NCI-H2196 (cell line): ENCODE measurements around the gene PTK7.
"Not testable (repeated sequence)": the region's sequence is repeated elsewhere in the genome, so short reads cannot be mapped to it uniquely, and the experiment has no call there.

ENCODE experiments used
- DNase-seq: peaks from one replicate; lab custom pipeline; 2025; ENCODE audit not compliant: unreplicated experiment; lab: John Stamatoyannopoulos, UW

Gene PTK7

DNA sequence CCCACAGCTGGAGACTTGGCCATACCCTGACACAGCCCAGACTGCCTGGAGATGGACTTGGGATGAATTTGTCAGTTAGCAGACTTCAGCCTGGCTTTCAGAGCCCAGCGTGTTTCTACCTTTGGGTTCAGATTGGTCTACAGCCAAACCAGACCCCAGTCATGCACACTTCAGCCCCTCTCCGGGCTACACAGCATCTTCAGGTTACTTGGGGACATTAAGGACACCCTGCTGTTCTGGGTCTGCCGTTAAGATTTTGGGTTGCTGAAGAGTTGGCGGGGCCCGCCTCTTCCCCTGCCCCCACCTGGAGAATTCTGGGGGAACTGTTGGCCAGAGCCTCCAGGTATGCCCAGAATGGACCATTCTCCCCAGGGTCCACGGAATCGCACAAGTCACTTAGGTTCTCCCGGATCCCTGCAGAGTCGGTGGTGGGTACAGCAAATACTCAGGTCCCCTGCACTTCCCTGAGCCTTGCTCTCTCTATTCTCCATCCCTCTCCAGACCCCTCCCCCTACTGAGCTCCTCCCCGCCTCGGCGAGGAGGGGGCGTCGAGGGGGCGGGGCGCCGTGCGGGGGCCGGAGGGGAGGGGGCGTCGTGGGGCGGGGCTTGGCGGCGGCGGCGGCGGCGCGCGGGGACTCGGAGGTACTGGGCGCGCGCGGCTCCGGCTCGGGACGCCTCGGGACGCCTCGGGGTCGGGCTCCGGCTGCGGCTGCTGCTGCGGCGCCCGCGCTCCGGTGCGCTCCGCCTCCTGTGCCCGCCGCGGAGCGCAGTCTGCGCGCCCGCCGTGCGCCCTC is at the start of gene PTK7:
Gene PTK7, plus strand, starts transcription at position 645 of the 794 bp plus-strand sequence. CDS start 175 bp downstream, outside the sequence.
- peak; percentile 78 for DNase-seq

DNA sequence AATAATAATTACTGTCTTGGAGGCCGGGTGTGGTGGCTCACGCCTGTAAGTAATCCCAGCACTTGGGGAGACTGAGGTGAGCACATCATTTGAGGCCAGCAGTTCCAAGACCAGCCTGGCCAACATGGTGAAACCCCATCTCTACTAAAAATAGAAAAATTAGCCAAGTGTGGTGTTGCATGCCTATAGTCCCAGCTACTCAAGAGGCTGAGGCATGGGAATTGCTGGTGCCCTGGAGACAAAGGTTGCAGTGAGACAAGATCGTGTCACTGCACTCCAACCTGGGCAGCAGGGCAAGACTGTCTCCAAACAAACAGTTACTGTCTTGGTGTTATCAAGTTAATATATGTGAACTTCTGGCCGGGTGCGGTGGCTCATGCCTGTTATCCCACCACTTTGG is 49.7 kb upstream of the PTK7 start:
- no peak for DNase-seq

DNA sequence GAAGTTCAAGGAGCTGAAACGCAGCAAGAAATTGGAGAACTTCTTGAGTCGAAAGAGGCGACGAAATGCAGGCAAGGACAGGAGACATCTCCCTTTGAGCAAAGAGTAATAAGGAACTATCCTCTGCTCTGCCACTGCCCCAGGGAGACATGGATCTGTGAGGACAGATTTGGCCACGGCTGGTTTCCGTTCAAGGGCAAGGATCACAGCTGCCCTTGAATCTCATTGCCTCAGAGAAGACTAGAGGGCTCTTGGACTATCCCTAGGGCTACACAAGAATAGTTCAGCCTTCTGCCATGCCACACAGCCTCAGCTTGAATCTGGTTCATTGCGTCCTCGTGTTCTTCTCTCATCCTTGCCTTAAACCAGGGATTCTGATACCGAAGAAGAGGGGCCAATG is 47.0 kb upstream of the PTK7 start:
- no peak for DNase-seq

DNA sequence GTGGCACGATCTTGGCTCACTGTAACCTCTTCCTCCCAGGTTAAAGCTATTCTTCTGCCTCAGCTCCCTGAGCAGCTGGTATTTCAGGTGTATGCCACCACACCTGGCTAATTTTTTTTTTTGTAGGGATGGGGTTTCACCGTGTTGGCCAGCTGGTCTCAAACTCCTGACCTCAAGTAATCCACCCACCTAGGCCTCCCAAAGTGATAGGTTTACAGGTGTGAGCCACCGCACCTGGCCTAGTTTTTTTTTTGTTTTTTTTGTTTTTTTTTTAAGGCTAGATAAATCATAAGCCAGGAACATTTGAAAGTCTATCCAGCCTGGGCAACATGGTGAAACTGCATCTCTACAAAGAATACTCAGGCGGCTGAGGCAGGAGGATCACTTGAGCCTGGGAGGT is 43.8 kb upstream of the PTK7 start:
- DNase-seq = no peak

DNA sequence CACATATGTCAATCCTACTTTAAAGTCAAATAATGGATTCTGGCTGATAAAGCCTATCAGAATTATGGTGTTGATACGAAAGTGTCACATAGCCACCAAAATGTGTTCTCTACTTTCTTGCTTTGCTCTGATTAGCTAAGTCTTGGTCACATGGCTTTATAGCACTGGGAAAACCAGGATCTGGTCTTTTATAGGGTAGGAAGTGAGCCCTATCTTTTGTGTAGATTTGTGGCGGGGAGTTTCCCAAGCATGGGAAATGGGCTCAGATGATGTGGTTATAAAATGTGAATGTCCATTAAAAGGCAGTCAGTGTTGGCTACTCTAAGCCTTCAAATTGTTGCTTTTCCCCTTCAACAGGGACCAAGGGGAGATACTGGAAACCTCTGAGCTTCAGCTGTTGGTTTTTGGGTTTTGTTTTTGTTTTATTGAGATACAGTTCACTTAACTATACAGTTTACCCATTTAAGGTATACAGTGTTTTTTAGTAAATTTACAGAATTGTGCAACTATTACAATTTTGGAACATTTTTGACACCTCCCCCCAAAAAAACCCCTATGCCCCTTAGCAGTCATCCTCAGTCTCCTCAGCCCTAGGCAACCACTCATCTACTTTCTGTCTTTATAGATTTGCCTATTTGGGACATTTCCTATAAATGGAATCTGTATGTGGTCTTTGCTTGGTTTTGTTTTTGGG is 42.5 kb upstream of the PTK7 start:
- DNase-seq = no peak

DNA sequence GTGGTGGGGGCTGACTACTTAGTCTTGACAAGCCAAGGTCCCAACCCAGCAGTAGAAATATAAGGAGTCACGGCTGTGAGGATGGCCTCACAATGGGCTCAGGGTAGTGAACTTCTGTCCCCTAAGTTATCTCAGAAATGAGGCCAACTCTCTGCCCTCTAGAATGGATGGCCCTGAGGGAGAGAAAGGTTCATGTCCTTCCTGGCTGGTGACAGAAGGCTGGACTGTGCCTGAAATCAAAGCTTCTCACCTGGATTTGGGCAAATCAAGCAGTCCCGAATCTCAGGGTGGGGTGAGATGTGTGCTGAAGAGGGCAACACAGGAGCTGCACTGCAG is 42.0 kb upstream of the PTK7 start:
- no peak for DNase-seq

DNA sequence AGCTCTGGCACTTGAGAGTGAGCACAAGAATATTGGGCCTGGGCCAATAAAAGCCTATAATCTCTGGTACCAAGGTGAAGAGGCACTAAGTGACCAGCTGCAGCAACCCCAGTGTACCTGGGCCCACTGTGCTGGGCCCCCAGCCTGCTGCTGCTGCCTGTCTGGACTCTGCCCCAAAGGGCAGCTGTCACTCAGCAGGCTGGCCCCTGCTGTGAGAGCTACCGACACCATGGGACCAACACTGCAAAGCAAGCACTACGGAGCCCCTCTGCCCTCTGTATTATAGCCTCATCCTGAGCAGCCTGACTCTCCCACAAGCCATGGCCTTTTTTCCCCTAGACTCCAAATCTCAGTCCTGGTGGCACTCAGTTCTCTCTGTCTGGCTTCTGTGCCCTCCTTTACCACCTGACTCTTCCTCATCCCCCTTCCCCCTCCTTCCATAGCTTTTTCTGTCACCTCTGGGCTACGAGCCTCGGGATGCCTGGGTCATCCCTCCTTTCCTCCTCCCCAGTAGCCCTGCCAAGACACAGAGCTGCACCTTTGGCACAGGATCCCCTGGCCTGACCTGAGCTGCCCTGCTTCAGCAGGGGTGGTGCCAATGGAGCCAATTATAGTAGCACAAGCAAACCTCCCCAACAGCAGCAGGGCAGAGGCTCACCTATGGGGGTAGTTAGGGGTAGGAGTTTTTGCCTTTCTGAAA is 40.5 kb upstream of the PTK7 start:
- no peak for DNase-seq

DNA sequence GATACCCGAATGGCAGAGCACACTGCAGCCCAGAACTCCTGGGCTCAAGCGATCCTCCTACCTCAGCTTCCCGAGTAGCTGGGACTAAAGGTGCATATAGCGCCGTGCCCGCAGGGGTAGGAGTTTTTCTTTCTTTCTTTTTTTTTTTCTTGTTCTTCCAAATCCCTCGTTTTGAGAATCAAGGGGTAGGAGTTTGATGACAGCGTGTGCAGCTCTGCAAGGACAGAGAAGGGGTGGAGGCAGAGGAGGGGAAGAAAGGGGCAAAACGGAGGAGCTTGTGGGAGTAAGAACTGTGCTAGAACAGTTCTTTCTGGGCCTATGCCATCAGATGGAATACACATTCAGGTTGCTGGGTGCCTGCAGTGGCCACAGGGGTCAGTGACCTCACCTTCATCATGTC is 39.4 kb upstream of the PTK7 start:
- no peak for DNase-seq

DNA sequence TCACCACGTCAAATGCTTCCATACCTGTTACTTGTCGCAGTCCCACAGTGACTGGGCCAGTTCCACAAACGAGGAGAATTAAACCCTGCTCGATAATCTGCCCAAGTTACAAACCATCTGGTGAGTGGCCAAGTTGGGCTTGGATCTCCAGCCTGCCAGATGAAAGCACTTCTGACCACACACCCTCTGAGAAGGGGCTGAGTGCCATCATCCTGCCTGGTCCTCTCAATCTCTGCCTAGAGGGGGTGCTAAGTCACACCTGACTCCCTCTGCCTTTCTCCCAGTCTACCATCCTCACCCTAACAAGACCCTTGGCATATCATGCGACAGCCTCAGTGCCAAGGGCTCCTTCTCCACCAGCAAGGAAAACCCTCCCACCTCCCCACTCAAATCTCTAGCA is 38.9 kb upstream of the PTK7 start:
- no peak for DNase-seq

DNA sequence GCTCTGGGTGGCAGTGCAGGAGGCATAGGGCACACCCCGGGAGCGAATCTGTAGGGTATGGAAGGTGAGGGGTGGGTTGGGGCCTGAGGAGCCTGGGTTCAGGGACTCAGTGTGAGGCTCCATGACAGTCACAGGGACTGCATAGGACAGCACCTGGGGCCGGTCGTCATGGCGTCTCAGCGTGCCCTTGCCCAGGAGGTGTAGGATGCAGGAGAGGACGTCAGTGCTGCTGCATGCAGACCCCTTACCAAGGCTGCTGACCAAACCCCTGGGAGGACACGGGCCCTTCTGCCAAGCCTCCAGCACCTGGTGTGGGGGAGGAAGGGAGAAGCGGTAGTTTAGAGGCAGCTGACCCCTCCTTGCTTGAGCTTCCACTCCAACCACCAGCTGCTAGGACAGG is 38.4 kb upstream of the PTK7 start:
- DNase-seq = no peak

DNA sequence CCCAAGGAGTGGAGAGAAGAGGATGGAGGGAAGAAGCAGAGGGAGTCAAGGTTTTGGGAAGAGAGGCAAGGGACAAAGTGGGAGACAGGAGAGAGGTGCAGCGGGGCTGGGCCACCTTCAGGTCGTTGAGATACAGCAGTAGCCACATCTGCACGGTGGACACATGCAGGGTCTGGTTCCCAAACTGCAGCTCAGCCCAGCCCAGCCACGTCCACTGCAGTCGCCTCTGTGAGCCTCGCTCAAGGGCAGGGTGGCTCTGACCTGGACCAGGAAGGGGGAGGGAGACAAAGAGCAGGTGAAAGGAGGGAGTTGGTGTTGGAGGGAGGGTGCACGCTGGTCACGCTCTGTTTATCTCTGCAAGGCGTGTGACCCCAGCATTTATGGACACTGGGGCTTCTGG is 37.4 kb upstream of the PTK7 start:
- no peak for DNase-seq

DNA sequence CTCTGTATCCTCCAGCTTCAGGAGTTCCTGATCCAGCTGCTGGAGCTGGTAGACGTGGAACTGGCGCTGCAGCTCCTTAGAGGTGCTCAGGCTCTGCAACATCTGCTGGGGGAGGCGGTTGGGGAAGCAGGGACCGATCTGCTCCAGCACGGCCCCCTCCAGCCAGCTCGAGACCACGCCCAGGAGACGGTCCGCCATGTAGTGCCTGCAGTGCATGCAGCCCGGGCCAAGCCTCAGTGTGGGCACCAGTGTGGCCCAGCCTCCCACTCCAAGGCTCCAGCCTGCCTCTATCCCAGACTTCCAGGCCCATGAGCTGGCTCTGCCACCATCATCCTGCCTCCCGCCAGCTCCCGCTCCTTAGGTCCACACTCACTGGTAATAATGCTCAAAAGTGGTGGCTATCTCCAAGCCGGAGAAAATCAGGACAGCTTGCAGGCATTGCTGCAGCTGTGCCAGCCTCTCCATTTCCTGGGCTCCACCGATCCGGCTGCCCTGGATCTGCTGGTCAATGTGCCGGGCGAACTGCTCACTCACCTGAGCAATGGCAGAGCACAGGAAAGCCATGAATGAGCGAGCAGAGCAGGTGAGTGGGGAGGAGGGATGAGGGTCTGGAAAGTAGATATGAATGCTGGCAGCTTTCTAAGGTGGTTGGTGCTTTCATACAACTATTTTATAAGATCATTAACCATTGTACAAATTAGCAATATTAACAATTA is 35.4 kb upstream of the PTK7 start:
- DNase-seq = no peak

DNA sequence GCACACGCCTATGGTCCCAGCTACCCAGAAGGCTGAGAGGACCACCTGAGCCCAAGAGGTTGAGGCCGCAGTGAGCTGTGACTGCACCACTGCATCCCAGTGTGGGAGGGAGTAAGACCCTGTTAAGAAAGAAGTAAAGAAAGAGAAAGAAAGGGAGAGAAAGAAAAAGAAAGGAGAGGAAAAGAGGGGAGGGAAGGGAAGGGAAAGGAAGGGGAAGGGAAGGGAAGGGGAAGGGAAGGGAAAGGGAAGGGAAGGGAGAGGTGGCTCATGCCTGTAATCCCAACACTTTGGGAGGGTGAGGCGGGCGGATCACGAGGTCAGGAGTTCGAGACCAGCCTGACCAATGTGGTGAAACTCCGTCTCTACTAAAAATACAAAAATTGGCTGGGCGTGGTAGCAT is 34.6 kb upstream of the PTK7 start:
- DNase-seq = not testable (repeated sequence)

DNA sequence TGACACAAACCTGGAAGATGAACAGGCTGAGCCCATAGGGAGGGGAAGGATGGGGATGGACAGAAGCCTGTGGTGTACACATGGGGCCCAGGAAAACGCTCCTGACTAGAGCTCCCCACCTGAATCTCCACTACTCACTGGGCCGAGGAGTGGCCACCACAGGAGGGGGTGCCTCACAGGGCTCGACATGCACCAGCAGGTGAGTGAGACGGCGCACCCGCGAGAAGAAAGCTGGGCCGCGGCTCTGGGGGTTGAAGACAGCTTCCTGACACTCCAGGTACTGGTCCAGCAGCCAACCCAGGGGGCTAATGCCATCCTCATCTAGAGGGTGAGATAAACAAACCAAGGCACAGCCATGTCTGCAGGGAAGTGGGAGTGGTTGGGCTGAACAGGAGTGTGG is 32.8 kb upstream of the PTK7 start:
- no peak for DNase-seq

DNA sequence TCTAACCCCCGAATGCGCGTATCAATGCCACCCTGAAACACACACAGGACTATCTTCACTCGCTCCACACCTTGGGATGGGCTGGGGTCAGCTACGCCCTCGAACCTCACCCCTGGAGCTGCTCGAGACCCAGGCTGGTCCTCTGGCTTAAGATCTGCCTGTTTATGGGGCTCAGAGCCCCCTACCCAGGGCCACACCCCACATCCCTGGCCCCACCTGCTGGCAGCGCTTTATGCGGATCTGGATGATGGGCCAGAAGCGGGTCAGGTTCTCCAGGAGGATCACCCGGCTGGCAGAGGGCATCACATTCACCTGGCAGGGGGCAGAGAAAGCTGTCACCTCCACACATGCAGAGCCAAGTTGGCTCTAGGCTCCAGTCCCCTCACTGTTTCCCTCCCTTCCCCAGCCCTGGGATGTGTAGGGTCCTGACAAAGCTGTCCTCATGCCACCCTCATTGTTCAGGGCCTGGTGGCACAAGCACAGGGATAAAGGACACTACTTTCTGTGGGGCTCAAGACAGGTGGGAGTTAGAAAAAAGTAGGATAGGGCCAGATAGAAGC is 30.7 kb upstream of the PTK7 start:
- no peak for DNase-seq

DNA sequence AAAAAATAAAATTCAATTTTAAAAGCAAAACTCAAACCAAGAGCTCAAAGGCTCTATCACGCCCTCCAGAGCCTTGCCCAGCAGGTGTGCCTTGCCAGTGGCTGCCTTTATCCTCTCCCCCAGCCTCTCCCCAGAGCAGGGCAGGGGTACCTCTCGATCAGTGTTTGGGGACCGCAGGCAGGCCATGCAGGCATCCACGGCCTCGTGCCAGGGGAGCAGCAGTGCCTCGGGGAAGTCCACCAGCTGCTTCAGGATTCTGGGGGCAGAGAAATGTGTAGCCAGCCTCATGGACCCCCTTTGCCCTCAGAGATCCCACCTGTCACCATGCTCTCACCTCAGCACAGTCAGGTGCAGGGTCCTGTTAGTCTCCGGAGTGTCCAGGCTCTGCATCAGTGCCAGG is 28.1 kb upstream of the PTK7 start:
- no peak for DNase-seq

DNA sequence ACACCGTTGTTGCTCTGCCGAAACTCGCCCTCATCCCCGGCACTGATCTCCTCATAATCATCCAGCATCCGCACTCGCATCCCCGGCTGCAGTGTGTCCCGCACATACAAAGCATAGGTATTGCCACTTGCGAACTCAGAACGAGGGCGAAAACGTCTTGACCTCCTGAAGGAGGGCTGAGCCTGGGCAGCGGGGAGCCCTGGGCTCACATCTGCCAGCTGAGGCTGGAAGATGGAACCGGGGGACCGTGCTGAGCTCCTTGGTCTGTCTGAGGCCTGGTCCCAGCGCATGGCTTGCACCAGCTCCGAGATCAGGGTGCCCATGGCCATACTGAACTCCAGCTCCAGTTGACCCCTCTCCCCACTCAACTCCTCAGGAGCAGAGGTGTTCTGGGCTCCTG is 25.1 kb upstream of the PTK7 start:
- no peak for DNase-seq

DNA sequence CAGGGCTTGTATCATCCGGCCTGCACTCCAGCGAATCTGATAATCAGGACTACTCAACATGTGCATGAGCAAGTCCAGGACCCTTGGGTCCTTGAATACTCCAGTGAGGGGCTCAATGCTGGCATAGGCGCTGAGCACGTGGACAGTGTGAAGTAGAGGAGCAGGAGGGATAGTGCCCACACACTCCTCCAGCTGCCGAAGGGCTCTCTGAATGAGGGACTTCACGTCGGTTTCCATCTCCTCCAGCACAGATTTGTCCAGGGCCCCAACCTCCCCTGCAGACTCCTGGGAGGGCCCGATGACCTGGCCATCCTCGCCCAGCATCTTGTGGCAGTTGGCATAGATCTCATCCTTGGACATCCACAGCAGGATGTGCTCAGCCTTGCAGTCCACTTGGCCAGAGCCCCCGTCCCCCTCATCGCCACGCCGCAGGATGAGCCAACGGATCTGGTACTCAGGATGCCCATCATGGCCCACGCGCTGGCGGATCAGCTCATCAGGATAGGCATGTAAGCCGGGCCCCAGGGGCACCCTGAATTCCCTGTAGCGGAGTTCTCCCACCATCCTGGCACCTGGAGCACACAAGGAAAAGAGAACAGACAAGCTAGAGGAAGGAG is 23.8 kb upstream of the PTK7 start:
- DNase-seq = no peak

DNA sequence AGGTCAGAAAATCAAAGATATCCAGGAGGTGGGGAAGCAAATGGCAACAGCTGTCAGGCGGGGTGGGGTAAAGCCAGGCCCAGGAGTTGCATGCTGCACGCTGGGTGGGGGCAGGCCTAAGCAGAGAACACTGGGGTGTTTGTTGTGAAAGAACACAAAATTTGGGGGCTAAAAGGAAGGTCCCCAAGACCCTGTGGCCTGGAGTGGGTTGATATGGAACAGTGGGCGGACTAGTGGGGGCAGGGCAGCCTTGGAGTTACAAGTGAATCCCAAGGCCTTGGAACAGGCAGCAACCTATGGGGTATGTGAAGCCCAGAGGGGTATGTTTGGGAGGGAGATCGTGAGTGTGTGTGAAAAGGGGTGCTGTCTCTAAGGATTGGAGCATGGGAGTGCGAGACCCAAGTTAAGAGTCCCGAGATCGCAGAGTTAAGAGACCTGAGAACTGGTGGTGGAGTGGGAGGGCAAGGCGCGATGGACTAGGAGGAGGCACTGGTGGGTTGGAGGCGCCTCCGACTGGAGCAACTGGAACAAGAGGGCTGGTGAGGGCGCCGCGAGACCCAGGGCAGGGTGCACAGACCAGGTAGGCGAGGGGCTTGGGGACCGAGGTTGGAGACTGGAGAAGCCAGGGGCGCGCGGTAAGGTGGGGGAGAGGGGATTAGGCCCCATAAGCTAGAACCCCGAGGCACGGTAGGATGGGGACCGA is 23.1 kb upstream of the PTK7 start:
- no peak for DNase-seq

DNA sequence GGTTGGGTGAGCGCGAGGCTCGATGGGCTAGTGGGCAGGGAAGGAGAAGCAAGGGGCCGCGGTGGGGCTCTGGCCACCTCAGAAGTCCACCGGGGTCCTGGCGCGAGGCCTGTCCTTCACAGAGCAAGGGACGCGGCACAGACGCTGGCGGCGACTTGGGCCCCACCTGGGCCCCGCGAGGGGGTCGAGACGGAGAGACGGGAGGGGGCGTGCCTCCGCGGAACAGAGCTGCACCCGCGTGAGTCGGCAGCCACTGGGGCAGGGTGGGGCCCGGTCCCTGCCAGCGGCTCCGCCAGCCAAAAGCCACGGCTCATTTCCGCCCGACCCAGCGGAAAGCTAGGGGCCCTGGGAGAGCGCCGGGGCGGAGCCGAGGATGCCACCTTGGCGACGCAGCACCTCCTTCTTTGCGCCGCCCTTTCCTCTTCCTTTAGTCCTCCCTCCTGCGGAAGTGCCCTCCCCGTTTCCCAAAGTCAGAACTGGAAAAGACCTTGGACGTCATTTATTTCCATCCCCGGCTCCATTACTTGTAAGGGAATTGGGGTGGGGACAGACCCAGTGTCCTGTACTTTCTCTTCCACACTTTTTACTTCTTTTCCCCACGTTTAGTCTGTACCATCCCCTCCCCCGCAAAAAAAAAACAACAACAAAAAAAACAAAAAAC is 22.4 kb upstream of the PTK7 start, which contains the start of gene CUL7:
Gene CUL7, minus strand, starts transcription at position 307 of the 661 bp plus-strand sequence. CDS start 1,063 bp downstream, outside the sequence.
- DNase-seq = peak; percentile 95
